Body of pancreas (tissue), 4 donors: ENCODE measurements around the gene ICE1. TPM values are rescaled to one million over a fixed set of nuclear protein-coding genes. Genes with fewer than 3 reads are reported as not detected.

Experiments
- ATAC-seq: fragments of 150-250 bp; one replicate; pipeline ENCODE4 v1.9.1; 2016
- DNase-seq, 4 donors: peaks; one replicate each; pipeline ENCODE4 v3.0.0-alpha.2; 2019
- H3K27ac ChIP-seq, 4 donors: fragments of 200-600 bp; sonication (generic); 1 replicate in 3 of 4; 2 replicates in 1 of 4; pipeline versions ENCODE4 v1.5.1 to v1.6.1; 2016 to 2019; ENCODE audit warnings: mild to moderate bottlenecking in 1 of 4, mixed read lengths in 1 of 4, moderate library complexity in 1 of 4
- H3K27me3 ChIP-seq, 2 donors: fragments of 200-600 bp; sonication (generic); one replicate each; pipeline ENCODE4 v1.6.0; 2016; ENCODE audit warnings: mild to moderate bottlenecking in 1 of 2
- H3K36me3 ChIP-seq, 2 donors: fragments of 200-600 bp; sonication (generic); replicated peaks in 1 of 2; 2 replicates each; pipeline ENCODE4 v1.5.1; 2016; ENCODE audit warnings: low read depth in 2 of 2; ENCODE audit not compliant: insufficient read depth in 1 of 2
- H3K4me1 ChIP-seq: fragments of 200-600 bp; sonication (generic); one replicate; pipeline ENCODE4 v1.6.0; 2016
- H3K4me3 ChIP-seq, 2 donors: fragments of 200-600 bp; sonication (generic); 1 replicate in 1 of 2; 2 replicates in 1 of 2; pipeline ENCODE4 v1.5.1; 2016 to 2019
- H3K9me3 ChIP-seq, 3 donors: fragments of 200-600 bp; sonication (generic); 1 replicate in 2 of 3; 2 replicates in 1 of 3; pipeline ENCODE4 v1.5.1; 2016
- POLR2A ChIP-seq, 3 donors: fragments of 450-650 bp; IDR thresholded peaks; one replicate each; pipeline ENCODE4 v1.6.1; 2016; ENCODE audit warnings: antibody characterized with exemption in 3 of 3, mild to moderate bottlenecking in 2 of 3
- WGBS, 2 donors: methylation state at CpG; one replicate each; pipeline ENCODE4 v1.1.5; 2017; 5-methylcytosine and 5-hydroxymethylcytosine counted together
- intact Hi-C: fragments of 100-400 bp; cut with DNase I; formaldehyde crosslinking; loops from one replicate; pipeline ENCODE4 v1.15.1; 2023
- total RNA-seq, 2 donors: library from RNA; depleted of rRNA; stranded (reverse); fragments of >200 nt; gene quantifications; one replicate each; pipeline ENCODE4 v1.1.0, GENCODE V29; 2016
- TF ChIP-seq, protein P1 (sequence below), 7 experiments: fragments of 450-650 bp in 4 of 7; fragments of 200-600 bp in 3 of 7; sonication (generic) in 3 of 7; IDR thresholded peaks; one replicate each; pipeline ENCODE4 v1.5.1; 2016 to 2019; ENCODE audit warnings: antibody characterized with exemption in 7 of 7

The ICE1 gene
- total RNA-seq, 2 donors from 2014 or later = 13.5 to 15.6 TPM

DNA sequence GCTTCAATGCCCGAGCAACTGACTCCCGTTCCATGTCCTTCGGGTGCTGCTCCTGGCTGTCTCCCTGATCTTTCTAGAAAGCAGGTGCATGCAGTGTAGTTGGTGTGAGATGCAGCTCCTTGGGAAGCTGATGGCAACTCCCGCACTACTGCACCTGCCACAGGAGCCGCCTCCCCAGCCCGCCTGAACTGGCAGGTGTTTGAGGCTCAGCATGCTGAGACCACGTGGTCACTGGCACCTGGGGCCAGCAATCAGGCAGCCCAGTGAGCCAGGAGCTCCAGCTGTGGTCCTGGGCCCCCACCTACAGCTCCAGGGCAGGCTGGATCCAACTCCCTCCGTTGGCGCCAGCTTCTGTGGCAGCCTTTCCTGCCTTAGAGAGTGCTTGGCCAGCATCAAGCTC, 111.5 kb downstream of the ICE1 start:
- Histone ChIP-seq H3K9me3 (no peaks in the 10 kb centered on the region), H3K27ac (no peak overlapping the region), H3K27me3 (no peaks in the 10 kb centered on the region), H3K4me3 (no peak overlapping the region), H3K4me1 (no peaks in the 10 kb centered on the region), H3K36me3 (no peaks in the 10 kb centered on the region)
- ATAC-seq (no peak), DNase-seq (no peak)
- WGBS, 2 donors = 69 to 83% methylated on average over 3 to 8 of the region's 9 CpGs
- intact Hi-C loops = no loop called here
- no peak for TF ChIP-seq POLR2A (IDR thresholded peaks at IDR 0.05)
- TF ChIP-seq, protein P1, sequence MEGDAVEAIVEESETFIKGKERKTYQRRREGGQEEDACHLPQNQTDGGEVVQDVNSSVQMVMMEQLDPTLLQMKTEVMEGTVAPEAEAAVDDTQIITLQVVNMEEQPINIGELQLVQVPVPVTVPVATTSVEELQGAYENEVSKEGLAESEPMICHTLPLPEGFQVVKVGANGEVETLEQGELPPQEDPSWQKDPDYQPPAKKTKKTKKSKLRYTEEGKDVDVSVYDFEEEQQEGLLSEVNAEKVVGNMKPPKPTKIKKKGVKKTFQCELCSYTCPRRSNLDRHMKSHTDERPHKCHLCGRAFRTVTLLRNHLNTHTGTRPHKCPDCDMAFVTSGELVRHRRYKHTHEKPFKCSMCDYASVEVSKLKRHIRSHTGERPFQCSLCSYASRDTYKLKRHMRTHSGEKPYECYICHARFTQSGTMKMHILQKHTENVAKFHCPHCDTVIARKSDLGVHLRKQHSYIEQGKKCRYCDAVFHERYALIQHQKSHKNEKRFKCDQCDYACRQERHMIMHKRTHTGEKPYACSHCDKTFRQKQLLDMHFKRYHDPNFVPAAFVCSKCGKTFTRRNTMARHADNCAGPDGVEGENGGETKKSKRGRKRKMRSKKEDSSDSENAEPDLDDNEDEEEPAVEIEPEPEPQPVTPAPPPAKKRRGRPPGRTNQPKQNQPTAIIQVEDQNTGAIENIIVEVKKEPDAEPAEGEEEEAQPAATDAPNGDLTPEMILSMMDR (IDR thresholded peaks at IDR 0.05) = no peak

DNA sequence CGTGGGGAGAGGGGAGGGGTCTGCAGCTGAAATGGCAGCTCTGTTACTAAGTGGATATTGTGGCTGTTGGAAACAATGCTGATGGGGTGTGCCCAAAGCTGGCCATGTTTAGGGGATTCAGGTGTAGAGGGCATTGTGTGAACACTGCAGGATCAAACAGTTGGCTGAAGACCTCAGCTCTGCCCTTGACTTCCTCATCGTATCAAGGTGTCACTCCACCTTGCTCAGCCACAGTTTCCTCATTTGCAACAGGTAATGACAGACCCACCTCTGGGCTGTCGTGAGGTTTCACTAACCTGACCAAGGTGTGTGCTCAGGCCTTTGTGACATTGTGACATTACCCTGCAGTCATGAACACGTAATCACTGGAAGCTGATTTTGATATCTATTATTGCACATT, 111.9 kb downstream of the ICE1 start:
- Histone ChIP-seq H3K27ac (no peak overlapping the region), H3K36me3 (no peaks in the 10 kb centered on the region), H3K27me3 (no peaks in the 10 kb centered on the region), H3K4me3 (no peak overlapping the region), H3K4me1 (no peaks in the 10 kb centered on the region), H3K9me3 (no peaks in the 10 kb centered on the region)
- ATAC-seq (no peak), DNase-seq (no peak)
- intact Hi-C loops = no loop called here
- 51 to 58% methylated on average over 3 to 4 of the region's 4 CpGs for WGBS, 2 donors
- TF ChIP-seq, protein P1 (IDR thresholded peaks at IDR 0.05) = no peak
- no peak for TF ChIP-seq POLR2A (IDR thresholded peaks at IDR 0.05)

DNA sequence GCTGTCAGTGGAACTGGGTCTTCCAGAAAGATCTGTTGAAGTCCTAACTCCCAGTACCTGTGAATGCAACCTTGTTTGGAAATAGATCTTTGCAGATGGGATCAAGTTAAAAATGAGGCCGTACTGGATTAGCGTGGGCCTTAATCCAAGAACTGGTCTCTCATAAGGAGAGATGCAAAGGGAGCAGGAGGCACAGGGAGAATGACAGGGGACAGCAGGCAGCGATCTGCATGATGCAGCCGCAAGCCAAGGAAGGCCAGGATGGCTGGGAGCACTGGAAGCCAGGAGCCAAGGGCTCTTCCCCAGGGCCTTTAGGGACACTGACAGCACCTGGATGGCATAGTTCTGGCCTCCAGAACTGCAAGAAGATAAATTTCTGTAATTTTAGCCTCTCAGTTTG, 114.4 kb downstream of the ICE1 start:
- no peaks in the 10 kb centered on the region for H3K4me1 ChIP-seq
- TF ChIP-seq, protein P1 (IDR thresholded peaks at IDR 0.05) = no peak
- TF ChIP-seq POLR2A (IDR thresholded peaks at IDR 0.05) = no peak
- no peak overlapping the region for H3K4me3 ChIP-seq
- no peak for DNase-seq
- H3K9me3 ChIP-seq = no peaks in the 10 kb centered on the region
- 70 to 79% methylated on average over 4 of the region's 4 CpGs for WGBS, 2 donors
- ATAC-seq = no peak
- no peaks in the 10 kb centered on the region for H3K27me3 ChIP-seq
- no peak overlapping the region for H3K27ac ChIP-seq
- H3K36me3 ChIP-seq = no peaks in the 10 kb centered on the region
- intact Hi-C loops = no loop called here

DNA sequence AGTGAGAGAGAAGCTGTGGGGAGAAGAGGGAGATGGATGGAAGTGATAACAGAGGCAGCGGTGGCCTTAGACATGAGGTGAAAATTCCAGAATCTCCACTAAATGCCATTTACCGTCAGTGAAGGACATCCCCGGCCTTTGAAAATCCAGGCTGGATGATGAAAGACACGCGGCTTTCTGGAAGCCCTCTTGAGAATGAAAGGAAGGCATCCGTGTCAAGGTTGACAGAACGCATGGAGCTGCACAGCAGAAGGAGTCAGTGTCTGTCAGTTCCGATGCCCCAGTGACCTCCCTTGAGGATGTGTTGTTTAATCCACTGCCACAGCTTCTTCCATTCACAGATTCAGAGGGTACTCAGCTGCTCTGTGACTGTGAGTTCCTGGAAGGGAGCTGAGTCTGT, 114.9 kb downstream of the ICE1 start:
- Histone ChIP-seq H3K27ac (no peak overlapping the region), H3K4me1 (no peaks in the 10 kb centered on the region), H3K4me3 (no peak overlapping the region), H3K36me3 (no peaks in the 10 kb centered on the region), H3K27me3 (no peaks in the 10 kb centered on the region), H3K9me3 (no peaks in the 10 kb centered on the region)
- WGBS, 2 donors = 67 to 72% methylated on average over 8 of the region's 8 CpGs
- no peak for ATAC-seq
- TF ChIP-seq POLR2A (IDR thresholded peaks at IDR 0.05) = no peak
- TF ChIP-seq, protein P1 (IDR thresholded peaks at IDR 0.05) = no peak
- intact Hi-C loops = no loop called here
- no peak for DNase-seq

DNA sequence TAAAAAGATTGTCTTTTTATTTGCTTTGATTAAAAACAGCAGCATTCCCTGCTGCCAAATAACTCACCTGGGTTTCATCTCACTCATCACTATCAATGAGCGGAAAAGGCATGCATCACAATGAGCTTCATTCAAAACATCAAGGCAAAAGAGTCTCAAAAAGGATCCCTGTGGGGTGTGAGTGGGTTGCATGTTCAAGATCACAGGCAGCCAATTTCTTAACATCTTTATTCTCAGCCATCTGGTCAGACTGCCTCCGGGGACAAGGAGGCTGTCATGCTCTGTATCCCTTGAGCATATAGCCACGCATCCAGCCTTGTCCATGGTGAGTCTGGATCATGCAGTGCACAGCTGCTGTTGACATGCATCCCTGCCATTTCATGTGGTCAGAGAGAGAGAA, 117.1 kb downstream of the ICE1 start:
- H3K36me3 ChIP-seq = no peaks in the 10 kb centered on the region
- H3K4me1 ChIP-seq = no peaks in the 10 kb centered on the region
- no peak for DNase-seq
- 57 to 70% methylated on average over 3 of the region's 3 CpGs for WGBS, 2 donors
- no peak for ATAC-seq
- TF ChIP-seq, protein P1 (IDR thresholded peaks at IDR 0.05) = no peak
- TF ChIP-seq POLR2A (IDR thresholded peaks at IDR 0.05) = no peak
- H3K27me3 ChIP-seq = no peaks in the 10 kb centered on the region
- no peak overlapping the region for H3K27ac ChIP-seq
- H3K4me3 ChIP-seq = no peak overlapping the region
- intact Hi-C loops = no loop called here
- no peaks in the 10 kb centered on the region for H3K9me3 ChIP-seq
